GM12892 (cell line): ENCODE results near the gene AUP1.

Experiments used
- POLR2A ChIP-seq: IDR thresholded peaks from 2 replicates; pipeline ENCODE4 v1.6.1; 2011; ENCODE audit warnings: low read depth, low read length, control low read depth
- POLR2AphosphoS5 ChIP-seq: IDR thresholded peaks from 2 replicates; pipeline ENCODE4 v1.6.1; 2011; ENCODE audit warnings: low read depth, low read length, control low read depth
- TAF1 ChIP-seq: IDR thresholded peaks from 2 replicates; pipeline ENCODE4 v1.6.1; 2011; ENCODE audit warnings: low read depth, mild to moderate bottlenecking, control low read depth, low read length, borderline replicate concordance

DNA sequence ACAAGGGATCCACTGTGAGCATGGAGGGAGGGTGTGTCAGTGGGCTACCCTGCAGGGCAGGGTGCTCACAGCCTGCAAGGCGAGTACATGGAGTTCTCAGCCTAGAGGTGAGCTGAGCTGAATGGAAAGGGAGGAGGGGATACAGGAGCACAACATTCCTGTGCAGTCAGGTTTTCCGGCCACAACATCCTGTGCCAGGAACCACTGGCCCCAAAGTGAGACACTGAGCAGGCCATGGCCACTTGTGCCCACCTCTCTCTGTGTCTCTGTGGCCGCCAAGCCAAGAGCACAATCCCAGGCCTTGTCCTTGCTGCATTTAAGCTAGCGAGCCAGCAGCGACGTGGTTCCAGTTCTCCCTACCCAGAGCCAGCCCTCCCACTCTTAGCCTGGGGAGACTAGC lies 31.1 kb upstream of the AUP1 start:
- TF ChIP-seq POLR2A = peak; percentile 12; the same call in 1 of the 2 replicates
- TF ChIP-seq POLR2AphosphoS5 = no peak
- TF ChIP-seq TAF1 = no peak
